Stimulated activated CD4-positive, alpha-beta T cell treated with anti-CD3 and anti-CD28 coated beads, TNF-alpha, amount 100 ng/mL, for 4 hours (primary cell): ENCODE measurements around the gene PTOV1.

Source experiments
- DNase-seq, 3 experiments: peaks; one replicate each; pipeline ENCODE4 v3.0.0-alpha.2; 2020; ENCODE audit warnings: low read depth in 3 of 3

PTOV1 gene

GRCh38 chr19:49843265-49843664 lies 7.7 kb upstream of the PTOV1 start:
- no peak for DNase-seq

DNA sequence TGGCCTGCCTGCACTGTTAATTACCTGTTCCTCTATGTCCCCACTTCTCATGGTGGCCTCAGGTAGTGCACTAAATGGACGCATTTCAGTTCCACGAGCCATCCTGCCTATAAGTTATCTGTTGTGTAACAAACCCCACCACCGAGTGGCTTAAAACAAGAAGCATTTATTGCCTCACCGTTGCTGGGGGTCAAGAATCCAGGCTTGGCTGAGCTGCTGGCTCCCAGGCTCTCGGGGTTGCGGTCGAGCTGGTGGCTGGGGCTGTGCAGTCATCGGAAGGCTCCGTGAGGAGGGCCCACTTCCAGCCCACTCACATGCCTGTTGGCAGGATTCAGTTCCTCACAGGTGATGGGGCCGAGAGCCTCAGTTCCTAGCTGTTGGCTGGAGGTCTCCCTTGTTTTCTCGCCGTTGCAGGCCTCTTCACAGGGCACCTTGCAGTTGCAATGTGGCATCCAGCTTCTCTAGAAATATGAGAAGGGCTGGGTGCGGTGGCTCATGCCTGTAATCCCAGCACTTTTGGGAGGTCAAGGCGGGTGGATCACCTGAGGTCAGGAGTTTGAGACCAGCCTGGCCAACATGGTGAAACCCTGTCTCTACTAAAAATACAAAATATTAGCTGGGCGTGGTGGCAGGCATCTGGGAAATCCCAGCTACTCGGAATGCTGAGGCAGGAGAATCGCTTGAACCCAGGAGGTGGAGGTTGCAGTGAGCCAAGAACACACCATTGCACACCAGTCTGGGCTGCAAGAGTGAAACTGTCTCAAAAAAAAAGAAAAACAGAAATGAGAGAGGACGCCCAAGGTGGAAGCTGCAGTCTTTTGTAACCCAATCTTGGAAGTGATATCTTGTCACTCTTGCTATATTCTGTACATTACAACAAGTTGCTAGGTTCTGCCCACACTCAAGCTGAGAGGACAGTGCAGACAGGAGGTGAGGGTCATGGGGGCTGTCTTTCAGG lies 6.5 kb upstream of the PTOV1 start:
- no peak for DNase-seq

DNA sequence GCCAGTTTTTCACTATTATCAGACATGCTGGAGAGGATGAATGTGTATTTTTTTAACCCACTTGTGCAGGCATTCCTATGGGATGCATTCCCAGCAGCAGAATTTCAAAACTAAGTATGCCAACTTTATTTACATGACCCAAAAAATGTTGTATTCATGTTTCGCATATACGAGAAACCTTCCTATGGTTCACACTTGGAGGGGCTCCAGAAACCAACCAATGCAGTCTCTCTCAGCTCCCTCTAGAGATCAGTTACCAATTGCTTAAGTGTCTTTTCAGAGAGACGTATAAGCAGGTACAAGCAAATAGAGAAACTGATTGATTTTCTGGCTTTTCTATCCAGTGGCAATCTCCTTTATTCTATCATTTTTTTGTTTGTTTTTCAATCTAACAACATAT lies 5.5 kb upstream of the PTOV1 start:
- no peak for DNase-seq

GRCh38 chr19:49846408-49846807 lies 4.6 kb upstream of the PTOV1 start:
- DNase-seq: no peak

DNA sequence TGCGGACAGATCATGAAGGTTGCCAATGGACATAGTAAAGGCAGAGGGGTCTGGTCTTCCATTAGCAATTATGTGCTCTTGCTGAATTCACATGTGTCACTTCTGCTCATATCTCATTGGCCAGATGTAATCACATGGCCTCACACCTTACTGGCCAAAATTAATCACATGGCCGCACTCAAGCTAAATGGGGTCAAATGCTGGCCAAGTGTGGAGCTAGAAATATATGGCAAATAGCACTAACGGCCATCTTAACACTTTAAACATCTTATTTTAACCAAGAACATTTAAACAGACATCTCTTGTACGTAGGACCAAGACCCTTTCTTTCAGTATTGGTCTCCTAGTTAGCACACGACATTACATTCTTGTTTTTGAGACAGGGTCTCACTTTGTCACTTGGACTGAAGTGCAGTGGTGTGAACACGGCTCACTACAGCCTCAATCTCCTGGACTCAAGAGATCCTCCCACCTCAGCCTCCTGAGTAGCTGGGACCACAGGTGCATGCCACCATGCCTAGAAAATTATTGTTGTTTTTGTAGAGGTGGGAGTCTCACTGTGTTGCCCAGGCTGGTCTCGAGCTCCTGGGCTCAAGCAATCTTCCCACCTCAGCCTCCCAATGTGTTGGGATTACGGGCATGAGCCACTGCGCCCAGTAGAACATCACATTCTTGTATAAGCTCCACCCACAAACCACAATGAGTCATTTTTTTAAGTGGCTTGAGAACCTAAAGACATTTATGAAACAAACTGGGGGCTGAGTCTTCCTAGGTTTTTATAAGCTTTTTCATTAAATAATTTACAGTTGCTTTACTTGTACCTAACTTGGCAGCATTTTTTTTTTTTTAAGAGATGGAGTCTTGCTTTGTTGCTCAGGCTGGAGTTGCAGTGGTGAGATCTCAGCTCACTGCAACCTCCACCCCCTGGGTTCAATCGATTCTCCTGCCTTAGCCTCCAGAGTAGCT lies 2.9 kb upstream of the PTOV1 start:
- no peak for DNase-seq

DNA sequence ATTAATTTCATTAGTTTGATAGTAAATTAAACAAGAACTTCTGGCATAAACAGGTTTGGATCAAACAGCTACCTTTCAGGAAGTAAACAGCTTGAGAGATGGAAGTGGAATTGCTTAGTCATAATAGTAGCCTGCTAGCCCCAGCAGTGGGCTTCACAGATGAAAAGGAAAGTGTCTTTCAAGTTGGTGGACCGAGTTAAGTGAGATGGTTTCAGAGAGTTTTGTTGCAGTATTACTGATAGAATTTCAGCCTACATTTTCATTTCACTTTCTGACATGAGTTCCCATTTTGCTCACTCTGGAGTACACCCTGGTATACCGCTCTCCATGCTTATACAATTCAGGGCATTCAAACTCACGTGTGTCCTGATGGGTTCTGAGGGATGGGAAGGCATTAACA lies 2.0 kb upstream of the PTOV1 start:
- DNase-seq: no peak

DNA sequence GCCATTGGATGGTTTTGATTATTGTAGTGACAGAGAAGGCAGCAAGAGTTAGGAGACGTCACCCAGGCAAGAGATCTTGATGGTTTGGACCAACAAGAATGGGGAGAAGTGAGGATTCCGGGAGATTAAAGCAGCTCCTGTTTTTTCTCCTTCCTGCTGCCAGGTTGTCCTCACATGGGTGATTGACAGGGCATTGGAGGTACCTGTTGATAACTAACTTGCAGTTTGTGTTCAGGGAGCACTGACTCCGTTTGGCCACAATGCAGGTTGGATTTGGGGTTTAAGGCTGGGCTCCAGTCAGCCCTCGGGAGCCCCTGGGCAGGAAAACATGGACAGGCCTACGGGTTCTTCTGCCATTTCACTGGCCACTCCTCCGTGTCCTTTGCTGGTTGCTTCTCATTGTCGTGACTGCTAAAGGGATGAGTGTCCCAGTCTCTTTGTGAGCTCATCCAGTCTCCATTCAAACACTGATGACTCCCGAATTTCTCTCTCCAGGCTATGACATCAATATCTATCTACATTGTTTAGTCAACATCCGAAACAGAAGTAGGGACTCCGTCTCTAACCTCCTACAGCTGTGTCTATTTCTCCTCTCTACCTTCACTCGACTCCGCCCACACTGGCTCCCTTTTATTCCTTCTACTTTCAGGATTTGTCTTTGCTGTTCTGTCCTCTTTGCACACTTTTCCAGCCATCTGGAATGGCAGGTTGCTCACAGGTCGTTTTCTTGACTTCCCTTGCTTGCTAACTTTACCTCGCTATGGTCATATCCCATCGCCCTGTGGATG lies 1.3 kb upstream of the PTOV1 start:
- no peak for DNase-seq

DNA sequence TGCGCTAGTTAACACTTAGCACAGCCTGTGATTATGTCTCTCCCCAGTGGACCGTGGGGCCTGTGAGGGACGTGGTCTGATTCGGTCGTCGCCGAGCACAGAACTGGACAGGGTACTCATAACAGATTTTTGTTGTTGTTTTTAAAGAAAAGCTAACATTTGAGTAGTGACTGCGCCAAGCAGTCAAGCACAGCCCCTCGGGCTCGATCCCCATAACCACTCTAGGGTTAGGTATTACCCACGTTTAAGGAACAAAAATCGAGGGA lies 805 bp upstream of the PTOV1 start:
- DNase-seq: no peak

GRCh38 chr19:49851456-49852259 lies 699 bp downstream of the PTOV1 start:
- DNase-seq: no peak

DNA sequence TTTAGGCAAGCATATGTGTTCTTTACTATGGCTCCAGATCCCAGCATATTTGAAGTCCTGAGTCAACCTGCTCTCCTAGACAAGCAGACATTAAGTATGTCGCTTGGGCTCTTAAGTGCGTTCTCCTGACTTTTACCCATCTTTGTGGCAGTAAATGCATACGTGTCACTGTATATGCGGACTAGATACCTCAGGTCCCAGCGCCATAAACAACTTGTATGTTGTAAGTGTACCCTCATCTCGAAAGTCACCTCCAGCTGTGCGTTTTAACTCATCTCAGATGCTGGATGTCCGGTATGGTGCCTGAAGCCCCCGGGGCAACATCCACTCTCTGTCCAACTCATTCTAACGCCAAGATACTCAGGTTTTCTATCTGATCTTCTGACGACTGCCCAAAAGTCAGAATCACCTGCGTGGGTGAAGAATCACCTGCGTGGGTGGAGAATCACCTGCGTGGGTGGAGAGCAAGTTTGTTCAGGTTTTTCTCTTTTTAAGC lies 1.7 kb downstream of the PTOV1 start:
- DNase-seq: no peak

DNA sequence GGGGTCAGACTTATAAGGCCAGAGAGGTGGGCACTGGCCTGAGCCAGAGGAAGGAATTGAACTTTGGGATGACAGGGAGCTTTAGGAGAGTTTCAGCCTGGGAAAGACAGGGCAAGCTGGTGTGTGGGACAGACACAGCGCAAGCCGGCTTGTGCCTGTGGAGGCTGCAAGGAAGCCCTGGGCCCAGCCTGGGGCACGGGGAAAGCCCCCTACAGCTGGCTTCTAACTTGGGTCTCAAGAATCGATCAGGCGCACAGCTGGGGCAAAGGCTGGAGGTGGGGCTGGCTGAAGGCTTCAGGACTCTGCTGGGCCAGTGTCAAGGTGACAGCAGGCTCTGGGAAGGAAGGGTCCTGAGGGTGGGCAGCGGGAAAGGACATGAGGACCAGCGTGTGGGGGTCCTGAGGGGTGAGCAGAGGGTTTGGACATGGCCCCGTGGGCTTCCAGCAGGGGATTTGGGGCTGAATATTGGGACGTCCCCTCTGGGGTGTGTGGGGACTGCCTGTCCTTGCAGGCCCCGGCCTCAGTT lies 3.0 kb downstream of the PTOV1 start:
- no peak for DNase-seq

- DNase-seq: no peak
Observed at GRCh38 chr19:49854378-49855263, 3.7 kb downstream of the PTOV1 start.

DNA sequence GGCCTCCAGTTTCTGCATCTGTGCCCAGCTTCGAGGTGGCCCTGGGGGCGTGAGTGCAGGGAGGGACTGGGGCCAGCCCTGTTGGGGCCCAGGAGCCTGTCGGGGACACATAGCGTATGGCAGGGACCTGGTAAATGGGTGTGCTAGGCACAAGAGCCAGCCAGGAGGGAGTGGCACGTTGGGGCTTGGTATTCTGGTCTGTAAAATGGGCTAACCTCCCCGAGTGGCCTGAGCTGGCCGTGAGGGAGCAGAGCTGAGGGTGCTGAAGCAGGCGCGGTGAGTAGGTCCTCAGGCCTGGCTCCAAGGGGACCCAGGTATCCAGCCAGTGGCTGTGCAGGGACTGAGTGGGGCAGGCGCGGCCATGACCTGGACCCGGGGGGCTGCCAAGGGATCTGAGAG lies 4.3 kb downstream of the PTOV1 start:
- DNase-seq: no peak

DNA sequence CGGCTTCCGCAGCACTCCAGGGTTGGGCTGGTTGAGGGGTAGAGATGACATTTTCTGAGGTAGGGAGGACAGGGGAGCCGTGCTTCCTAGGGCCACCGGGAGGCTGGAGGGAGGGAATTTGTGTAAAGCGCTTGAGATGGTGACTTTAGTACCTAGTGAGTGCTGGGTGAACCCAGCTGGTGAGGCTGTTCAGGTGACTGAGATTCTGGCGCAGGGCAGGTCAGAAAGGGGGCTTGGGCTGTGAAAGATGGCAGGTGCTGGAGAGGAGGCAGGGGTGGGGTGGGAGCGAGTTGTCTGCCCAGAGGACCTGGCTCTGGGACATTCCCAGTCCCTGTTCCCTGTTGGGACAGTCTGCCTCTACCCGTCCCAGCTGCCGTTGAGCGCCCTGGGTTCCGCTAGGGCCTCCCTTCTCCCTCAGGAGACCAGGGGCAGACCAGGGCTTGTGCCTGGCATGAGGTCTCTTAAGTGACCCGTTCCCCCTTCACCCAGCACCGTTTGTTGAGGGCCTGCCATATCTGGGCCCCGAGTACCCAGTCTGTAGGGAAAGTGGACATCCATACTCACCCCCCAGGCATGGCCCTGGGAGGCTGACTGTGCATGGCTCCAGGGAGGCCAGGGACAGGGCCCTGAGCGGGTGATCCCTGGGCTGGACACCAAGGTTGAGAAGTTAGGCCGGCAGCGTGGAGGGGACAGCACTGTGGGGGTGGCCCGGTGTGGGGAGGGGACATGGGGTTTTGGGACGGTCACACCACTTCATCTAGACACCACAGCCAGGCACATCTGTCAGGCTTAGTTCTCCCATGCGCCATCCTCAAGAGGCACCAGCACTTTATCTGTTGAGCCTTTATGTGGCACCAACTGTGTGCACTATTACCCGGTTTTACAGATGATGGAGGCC lies 5.0 kb downstream of the PTOV1 start:
- no peak for DNase-seq

- no peak for DNase-seq
Observed at GRCh38 chr19:49856574-49857021, 5.6 kb downstream of the PTOV1 start.

GRCh38 chr19:49857061-49857837 lies 6.3 kb downstream of the PTOV1 start:
- no peak for DNase-seq

DNA sequence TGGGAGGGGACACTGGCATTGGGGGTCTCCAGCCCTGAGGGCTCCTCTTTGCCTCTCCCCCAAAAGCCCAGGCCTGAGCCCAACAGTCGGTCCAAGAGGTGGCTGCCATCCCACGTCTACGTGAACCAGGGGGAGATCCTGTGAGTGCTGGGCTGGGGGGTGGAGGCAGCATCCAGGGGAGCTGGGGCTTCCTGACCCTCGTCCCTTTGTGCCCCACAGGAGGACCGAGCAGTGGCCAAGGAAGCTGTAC lies 6.8 kb downstream of the PTOV1 start:
- no peak for DNase-seq
